Femur (tissue), 1 donor: ENCODE results near the gene SLC24A4.

Experiments used
- DNase-seq: peaks from one replicate; pipeline ENCODE4 v3.0.0-alpha.2; 2017

The SLC24A4 gene

DNA sequence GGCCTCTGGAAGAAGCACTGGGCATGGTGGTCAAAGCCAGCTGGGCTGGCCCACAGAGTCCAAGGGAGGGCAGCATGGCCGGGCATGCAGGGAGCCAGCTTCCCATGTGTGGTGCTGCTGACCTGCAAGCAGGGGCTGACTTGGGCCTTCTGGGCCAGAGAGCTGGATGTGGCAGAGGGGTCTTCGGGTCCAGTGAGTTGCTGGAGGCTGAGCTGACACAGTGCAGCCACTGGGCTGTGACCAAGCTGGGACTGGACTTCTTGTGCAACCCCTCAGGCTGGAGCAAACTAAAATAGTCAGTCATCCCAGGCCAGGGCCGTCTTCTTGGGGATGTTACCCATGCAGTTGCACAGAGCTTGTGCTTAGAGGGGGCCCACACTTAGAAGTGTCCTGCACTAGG, 183.3 kb downstream of the SLC24A4 start:
- DNase-seq, result no peak

DNA sequence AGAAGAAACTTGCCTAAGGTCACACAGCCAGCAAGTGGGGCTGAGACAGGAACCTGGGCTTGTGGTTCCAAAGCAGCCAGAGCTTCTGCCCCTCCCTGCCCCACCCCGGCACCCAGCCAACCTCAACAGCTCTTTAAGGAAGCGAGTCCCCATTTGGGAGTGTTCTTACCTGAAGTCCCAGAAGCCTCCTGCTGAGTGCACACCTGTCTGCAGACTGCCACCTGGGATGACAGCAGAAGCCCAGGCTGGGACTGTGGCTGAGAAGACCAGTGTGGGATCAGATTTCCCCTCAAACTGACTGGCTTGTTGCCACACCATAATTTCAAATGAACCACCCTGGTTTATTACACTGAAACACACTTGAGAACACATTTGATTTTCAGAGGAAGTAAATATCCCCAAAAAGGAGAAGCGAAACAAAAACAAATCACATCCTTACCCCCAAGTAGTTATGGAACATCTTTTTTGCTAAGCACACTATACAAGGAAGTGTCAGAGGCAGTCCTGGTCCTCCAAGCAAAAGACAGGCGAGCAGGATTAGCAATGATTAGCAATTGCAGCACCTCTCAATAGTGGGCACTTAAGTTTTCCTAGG, 184.3 kb downstream of the SLC24A4 start:
- DNase-seq, result no peak

DNA sequence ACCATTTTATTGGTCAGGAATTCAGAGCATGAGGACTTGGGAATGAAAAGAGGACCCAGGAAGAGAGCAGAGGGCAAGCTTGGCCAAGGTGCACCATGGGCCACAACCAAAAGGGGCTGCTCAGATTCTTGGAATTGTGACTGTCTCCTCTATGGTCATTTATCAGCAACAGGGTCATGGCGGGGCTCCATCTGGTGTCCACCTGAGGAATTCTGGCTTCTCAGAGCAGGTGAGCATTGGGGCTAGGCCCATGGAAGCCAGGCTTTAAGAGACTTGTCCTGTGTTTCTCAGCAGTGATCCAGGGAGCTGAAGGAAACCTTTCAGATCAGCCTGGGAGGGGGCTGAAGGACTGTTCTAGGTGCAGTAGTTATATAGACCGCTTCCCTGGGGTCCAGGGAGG, 188.0 kb downstream of the SLC24A4 start:
- DNase-seq, result no peak

DNA sequence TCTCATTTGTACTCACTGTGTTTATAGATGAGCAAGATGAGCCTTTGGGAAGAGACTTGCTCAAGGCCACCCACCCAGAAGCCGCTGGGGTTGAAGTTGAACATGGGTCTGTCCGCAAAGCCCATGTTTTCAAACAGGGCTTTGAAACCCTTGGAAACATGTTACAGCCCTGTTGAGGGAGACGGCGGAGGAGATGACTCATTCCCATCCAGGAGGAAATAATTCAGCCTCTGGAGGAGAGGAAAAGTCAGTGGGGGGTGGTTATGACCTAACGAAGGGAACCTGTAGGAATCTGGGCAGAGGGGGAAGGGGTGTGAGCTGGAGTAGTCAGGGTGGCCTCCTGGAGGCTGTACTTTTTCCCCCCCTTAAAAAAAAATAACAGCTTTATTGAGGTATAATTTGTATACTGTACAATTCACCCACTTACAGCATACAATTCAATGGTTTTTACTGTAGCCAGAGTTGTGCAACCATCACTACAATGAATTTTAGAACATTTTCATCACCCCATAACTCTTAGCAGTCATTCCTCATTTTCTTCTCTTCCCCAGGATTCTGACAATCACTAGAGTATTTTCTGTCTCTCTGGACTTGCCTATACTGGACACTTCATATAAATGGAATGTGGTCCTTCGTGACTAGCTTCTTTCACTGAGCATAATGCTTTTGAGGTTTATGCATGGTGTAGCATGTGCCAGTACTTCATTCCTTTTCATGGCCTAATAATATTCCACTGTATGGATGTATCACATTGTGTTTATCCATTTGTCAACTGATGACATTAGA, 188.7 kb downstream of the SLC24A4 start:
- DNase-seq, result no peak

DNA sequence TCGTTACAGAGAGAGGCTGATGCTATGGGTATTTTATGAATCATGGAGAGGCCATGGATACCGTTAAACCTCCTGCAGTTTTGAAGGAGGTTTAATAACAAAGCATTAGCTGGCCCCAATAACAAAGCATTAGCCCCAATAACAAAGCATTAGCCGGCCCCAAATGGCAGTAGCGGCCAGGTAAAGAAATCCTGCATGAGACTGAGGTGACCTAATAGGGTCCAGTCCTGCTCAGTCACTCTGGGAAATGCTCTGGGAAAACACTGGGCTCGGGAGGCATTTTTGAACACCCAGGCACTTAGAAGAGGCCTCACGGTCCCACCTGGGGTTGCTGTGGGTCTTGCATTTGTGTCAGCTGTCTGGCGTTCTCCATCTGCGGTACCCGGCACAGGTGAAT, 189.8 kb downstream of the SLC24A4 start:
- no peak for DNase-seq

DNA sequence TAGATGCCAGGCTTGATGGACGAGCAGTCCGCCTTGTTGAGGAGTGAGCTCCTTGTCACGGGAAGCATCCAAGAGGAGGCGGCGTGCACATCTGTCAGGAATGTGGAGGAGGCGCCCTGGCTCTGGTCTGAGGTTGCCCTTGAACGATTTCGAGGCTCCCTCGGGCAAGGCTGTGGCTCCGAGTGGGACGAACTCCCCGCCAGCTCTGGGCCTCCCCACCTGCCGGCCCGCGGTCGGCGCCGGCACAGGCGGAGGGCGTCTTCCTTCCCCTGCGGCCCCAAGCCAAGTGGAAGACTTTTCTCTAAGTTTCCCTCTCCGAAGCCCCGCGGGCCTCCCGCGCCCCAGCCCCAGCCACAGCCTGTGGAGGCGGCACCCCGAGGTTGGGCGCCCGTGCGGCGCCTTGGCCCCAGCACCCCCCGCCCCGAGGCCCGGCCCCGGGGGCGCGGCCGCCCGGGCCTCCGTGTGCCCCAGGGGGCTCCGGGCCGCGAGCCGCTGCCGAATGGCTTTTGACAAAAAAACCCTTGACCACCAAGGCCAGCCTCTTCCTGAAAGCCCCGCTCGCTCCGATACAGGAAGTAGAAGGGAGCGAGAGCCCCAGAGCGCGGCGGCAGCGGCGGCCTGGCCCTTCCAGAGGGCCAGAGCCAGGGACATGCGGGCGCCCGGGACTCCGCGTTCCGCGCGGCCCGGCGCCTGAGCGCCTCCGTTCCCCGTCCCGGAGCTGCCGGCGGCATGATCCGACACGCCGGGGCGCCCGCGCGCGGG, 190.4 kb downstream of the SLC24A4 start, which contains the start of gene RIN3:
Gene RIN3 (plus strand): TSS at position 578 of the 762 bp plus-strand sequence. CDS start 152 bp downstream, at position 730.
- DNase-seq, result peak; percentile 79

DNA sequence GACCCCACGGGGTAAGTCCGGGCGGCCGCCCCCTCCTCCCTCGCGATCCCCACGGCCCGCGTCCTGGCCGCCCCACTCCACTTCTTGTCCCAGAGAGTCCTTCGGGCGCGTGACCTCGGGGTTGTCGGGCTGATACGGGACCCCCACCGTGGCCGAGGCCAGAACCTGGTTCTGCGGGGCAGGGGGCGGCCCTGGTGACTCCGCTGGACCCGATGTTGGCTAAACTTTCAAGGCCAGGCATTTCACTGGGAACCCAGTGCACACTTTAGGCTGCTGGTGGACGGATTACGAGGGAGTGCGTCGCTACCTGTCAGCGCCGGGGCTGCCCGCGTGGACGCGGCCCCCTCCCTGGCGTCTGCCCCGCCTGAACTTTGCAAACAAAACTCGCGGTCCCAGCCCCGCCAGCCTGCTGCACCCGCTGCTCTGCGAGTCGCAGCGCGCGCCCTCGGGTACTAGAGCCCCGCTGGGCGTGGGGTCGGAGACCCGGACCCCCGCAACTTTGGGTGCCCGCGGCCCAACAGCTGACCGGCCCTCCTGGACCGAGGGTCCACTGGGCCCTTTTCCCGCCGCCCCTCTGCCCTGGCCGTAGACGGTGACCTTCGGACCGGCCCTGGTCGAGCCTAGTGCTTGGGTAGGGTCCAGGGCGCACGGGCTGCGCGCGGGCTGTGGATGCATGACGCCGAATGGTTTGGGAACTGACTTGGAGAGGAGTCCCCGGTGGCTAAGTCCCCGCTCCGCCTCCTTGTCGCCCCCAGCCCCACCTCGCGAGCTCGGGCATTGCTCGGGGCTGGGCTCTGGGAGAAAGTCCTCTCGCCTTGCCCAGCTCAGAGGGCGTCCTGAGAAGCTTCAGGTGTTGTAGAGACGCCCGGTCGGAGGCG, 191.2 kb downstream of the SLC24A4 start:
- no peak for DNase-seq

DNA sequence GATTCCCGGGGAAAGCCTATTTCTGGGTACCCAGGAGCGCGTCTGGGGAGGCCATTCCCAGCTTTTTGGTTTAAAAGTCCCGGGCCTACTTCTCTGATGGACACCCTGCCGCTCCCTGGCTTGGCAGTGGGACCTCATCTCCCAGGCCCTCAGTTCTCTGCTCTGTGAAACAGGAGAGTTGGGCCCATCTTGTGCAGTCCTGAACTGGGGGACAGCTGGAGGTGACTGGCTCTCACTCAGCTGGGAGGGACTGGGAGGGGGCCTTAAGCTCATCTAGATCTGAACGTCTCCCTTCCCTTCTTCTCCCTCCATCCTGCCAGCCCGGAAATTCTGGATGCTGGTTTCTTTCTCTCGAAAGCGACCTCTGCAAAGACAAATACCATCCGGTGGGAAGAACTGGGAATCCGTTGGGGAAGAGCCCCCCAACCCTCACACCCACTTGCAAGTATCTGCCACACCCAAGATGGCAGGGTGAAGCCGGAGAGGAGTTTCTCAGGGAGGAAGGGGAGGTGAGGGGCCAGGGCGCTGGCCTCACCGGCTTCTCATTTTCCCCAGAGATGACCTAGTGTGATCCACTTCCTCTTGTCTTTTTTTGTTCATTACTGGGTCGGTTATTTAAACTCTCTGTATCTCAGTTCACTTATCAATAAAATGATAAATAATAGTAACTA, 192.0 kb downstream of the SLC24A4 start:
- DNase-seq, result no peak

DNA sequence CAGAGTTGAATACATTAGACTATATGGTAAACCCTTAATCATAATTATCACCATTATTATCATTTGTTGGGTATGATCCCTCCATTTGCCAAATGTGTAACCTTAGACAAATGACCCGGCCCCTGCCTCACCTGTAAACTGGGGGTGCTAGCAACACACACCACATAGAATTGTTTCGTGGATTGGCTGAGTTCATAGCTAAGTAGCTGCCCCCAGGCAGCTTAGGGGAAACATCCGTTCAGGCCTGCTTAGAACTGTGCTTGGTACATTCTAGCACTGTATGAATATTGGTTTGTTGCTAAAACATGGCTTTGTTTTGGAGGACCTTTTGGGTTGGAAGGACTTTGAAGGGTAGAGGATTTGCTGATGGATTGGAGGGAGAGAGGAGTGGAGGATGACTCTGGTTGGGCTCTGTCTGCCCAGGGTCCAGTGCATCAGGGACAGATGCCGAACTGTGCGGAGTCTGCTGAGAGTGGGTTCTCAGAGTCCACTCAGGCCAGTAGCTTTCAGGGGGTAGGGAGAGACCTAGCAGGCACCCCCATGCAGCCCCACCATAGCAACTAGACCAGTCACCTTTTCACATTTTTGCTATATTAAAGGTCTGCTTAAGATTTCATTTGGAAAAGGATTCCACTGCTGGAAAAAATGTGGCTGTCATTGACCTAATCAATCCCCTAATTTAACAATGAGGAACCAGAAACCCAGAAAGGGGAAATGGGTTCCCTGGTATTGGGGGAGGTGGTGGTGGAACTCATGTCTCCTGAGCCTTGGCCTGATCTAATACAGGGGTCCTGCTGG, 192.8 kb downstream of the SLC24A4 start:
- no peak for DNase-seq

DNA sequence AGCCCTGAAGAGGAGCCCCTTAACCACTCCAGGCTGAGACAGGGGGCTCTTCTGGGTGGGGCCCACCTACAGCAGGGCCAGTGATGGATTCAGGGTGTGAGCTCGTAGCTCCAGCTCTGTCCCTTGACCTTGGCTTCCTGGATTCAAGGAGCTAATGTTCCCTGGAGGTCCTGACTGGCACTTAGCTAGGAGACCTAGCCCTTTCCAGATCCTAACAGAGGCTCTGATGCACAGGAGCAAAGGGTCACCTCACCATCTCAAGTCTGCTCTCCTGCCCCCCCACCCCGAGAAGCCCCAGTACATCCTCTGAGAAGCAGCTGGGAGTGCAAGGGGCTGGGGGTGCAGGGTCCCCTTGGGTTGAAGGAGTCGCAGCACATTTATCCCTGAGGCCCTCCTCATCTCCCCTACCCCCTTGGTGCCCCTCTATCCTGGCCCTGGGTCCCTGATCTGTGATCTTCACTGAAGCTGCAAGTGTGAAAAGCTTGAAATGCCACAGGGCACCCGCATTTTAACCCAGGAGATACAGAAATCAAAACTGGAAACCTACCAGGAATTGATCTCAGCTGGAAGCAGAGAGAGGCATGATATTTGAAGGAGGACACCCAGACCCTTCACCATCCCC, 193.5 kb downstream of the SLC24A4 start:
- no peak for DNase-seq

DNA sequence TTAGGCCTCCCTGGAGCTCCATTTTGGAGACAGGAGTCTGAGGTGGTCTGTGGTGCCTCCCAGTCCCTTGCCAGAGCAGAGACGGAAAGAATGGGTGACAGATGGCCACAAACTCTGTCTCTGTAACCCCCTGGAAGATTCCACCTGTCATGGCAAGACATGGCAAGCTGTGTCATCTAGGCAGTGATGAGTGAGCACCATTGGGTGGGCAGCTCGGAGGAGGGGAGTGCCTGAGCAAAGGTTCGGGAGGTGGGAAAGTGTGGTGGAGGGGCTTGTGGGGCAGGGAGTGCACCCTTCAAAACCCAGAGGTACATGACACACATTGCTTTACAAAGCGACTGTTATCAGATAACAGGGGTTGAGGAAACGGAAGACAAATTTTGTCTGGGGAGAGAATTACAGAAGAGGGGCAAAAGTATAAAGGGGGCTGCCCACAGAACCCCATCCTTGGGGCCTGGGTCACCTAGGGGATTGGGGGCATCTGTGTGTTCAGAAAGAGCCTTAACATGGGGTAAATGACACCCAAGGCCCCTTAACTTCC, 194.1 kb downstream of the SLC24A4 start:
- DNase-seq, result no peak

DNA sequence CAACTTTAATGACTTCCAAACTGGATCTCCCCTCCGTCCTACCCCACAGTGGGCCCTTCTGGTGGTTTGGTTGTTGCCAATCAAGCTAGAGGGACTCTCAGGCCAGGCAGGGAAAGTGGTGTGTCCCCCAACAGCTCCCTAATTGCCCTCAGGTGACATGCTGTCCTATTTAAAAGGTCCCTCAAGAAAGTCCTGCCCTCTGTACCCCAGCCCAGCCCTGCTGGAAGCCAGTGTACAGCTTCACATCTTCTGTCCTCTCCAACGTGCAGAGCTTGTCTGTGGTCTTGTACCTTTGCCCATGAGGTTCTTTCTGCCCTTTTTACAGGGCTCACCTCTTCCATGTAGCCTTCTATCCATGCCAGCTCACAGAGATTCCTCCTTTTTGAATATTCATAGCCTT, 194.8 kb downstream of the SLC24A4 start:
- DNase-seq, result no peak

DNA sequence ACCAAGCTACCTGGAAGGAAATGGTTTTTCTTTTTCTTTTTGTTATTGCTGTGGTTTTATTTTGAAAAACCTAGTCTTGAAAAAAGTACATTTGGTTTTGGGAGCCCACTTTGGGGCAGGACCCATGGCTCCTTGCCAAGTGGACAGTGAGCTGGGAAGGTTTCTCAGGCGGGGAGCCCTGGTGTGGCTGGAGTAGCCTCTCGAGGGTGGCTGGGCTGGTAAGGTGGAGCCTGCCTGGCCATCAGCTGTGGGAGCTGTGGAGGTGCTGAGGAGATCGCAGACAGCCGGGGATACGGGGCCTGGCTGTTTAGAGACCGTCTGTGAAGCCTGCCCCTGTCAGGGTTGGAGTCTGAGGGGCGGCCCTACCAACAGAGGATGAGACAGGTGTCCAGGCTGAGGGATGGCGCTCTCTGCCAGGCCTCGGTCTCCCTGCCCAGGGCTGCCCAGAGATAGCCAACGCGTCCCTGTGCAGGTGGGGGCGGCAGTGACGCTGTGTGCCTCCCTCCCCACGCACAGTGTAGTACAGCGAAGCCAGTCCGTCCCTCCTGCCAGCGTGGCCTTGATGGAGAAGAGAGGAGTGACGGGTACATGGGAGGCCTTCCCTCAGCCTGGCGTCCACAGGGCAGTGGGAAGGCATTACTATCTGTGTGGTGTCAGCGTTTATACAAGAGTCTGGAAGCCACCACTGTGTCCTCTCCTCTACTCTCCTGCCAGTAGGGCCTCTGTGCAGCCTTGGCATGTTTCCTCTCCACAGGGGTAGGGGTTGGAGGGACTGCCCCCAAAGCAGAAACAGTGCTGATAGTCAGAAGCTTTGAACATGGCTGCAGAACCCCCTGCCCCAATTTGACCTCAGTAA, 196.5 kb downstream of the SLC24A4 start:
- no peak for DNase-seq

DNA sequence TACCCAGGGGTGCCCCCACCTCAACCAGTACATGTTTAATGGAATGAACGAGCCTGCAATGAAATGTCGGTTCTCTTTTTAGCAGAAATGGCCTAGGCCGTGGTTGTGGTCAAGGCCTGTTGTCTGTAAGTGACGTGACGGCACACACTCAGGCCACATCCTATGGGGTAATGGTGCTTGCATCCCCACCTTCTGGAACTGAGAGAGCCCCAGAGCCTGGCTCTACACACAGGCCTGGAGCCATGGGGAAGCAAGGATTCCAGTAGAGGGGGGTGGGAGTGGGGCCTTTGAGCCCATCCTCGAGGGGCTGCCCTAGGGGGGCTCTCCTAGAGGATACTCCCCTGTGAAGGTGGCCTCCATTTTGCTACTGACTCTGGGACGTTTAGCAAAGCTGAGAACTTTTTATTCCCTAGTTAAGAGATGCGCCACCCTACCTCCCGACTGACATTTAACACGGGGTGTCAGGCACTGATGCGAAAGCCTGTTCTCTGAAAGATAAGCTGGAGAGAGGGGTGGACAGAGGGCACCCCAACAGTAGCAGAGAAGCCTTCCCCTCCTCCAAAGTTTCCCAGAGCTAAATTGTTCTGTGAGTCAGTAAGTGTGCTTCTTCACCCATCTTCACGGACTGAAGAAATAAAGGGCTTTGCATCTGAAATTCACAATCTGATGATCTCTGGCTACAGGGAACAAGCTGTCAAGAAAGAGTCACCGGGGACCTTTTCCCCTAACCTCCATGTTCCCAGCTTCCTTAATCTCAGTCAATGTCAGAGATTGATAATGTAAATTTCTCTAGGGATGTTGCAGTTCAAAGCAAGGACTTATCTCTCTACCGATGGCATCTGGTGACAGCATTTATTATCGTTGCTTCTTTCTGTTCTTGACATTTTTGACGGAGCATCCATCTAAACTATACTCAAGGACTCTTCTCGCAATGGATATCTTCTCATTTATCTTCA, 197.4 kb downstream of the SLC24A4 start:
- no peak for DNase-seq

DNA sequence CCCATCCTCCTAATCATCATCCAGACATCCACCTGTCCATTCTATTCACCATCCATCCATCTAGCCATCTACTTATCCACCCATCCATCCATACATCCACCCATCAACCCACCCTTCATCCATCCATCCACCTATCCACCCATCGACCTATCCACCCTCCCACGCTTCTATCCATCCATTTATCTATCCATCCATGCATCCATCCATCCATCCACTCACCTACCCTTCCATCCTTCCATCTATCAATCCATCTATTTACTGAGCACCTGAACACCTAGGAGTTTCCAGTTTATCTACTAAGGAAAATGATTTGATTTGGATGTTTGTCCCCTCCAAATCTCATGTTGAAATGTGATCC, 198.1 kb downstream of the SLC24A4 start:
- no peak for DNase-seq

DNA sequence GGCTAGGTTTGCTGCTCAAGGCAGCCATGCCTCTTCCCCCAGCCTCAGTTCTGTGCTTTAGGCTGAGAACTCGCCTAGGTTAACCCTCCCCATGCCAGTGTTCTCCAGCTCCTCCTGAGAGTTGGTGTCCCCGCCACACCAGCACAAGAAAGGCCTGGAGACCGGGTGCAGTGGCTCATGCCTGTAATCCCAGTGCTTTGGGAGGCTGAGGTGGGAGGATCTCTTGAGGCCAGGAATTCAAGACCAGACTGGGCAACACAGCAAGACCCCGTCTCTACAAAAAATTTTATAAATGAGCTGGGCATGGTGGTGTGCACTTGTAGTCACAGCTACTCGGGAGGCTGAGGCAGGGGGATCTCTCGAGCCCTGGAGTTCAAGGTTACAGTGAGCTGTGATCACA, 200.8 kb downstream of the SLC24A4 start:
- DNase-seq, result no peak

DNA sequence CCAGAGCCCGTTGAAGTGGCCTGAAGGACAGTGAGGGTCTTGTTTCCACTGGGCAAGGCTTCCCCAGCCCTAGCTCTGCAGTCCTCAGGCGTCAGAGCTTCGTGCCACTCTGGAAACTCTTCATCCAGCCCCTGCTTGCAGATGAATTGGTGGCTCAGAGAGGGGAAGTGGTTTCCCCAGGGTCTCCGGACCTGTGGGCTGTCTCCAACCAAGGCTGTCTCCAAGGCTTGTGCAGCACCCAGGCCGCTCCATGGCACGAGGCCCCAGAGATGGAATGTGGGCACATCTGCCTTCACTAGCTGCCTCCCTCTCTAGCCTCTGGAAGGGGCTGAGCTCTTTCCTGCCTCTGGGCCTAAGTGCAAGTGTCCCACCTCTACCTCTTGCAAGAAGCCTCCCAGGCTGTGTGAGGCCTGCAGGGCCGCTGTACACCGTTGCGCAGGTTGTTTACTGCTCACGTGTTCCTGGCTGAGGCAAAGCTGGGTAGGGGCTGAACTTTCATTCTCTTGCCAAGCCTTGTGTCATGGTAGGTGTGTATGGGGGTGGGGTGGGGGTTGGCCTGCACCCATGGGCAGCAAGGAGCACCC, 201.7 kb downstream of the SLC24A4 start:
- no peak for DNase-seq
